ENCODE results near the gene C14orf180. TPM values are rescaled to one million over a fixed set of nuclear protein-coding genes. Genes with fewer than 3 reads are reported as not detected.

The C14orf180 gene
- total RNA-seq, 1 experiment from 2014 or later = not detected

GRCh38 chr14:104637546-104638003 is 58.0 kb downstream of the C14orf180 start:
- Histone ChIP-seq H3K27ac (ENCODE audit: insufficient read length, low read depth, low read length) (no peak overlapping the region), H3K79me1 (ENCODE audit: insufficient read depth, low read depth, low read length, poor library complexity, severe bottlenecking) (no peaks in the 10 kb centered on the region), H3K14ac (ENCODE audit: insufficient read depth, low read length) (no peak overlapping the region), H4K5ac (ENCODE audit: insufficient read length, low read depth, low read length) (no peak overlapping the region), H3K79me2 (ENCODE audit: insufficient read depth, low read length) (no peaks in the 10 kb centered on the region), H3K27me3 (ENCODE audit: insufficient read depth, low read length) (no peaks in the 10 kb centered on the region), H3K23ac (ENCODE audit: insufficient read length, low read depth, low read length) (no peak overlapping the region), H3K23me2 (ENCODE audit: insufficient read length, low read depth, low read length, poor library complexity, severe bottlenecking) (no peaks in the 10 kb centered on the region), H2AFZ (ENCODE audit: low read length) (no peak overlapping the region), H2AK5ac (ENCODE audit: insufficient read length, low read length) (no peak overlapping the region), H3K18ac (ENCODE audit: insufficient read length, low read depth, low read length) (no peak overlapping the region), H2BK5ac (ENCODE audit: insufficient read length, low read length) (no peak overlapping the region), H2BK12ac (ENCODE audit: insufficient read length, low read depth, low read length) (no peak overlapping the region), H3K56ac (ENCODE audit: insufficient read length, low read depth, low read length) (no peak overlapping the region), H3K9ac (ENCODE audit: extremely low read depth, insufficient read length, low read length) (no peak overlapping the region), H3K4me1 (ENCODE audit: insufficient read depth, low read length) (no peaks in the 10 kb centered on the region), H4K91ac (ENCODE audit: insufficient read length, low read depth, low read length) (no peak overlapping the region), H4K20me1 (ENCODE audit: control insufficient read depth, insufficient read depth, insufficient read length) (no peaks in the 10 kb centered on the region), H2BK20ac (ENCODE audit: low read depth, low read length, poor library complexity, severe bottlenecking) (no peak overlapping the region), H2BK15ac (ENCODE audit: low read depth, low read length) (no peak overlapping the region), H2BK120ac (ENCODE audit: low read depth, low read length, poor library complexity, severe bottlenecking) (no peak overlapping the region), H3K9me3 (ENCODE audit: control insufficient read depth, low read depth, low read length) (no peaks in the 10 kb centered on the region), H3K4me2 (ENCODE audit: insufficient read depth, insufficient read length, low read length) (no peak overlapping the region), H4K8ac (replicated peaks; ENCODE audit: insufficient read length, low read depth, low read length) (no peak overlapping the region), H3T11ph (ENCODE audit: low read length) (no peak overlapping the region), H3K4ac (ENCODE audit: low read depth, low read length) (no peak overlapping the region)
- H3K4me3 Mint-ChIP-seq = no peak overlapping the region
- H3K27ac Mint-ChIP-seq = no peak overlapping the region
- H3K36me3 Mint-ChIP-seq (ENCODE audit: insufficient read depth in 1 of 3, low read depth in 3 of 3) = no peaks in the 10 kb centered on the region
- no CpG with 5 or more reads among the region's 5 CpGs for WGBS (ENCODE audit: extremely low coverage, insufficient read length, low lambda C conversion rate)
- TF ChIP-seq CTCF (conservative IDR thresholded peaks at IDR 0.05) = no peak
- peaks cover 0 to 8% of the 10 kb centered on the region in 2 experiments; a peak in 2 of 4 replicates for H3K4me1 Mint-ChIP-seq
- H3K9me3 Mint-ChIP-seq = no peaks in the 10 kb centered on the region
- DNase-seq = no peak
- H3K27me3 Mint-ChIP-seq (ENCODE audit: low read depth) = peaks cover 18% of the 10 kb centered on the region

All from H9 (cell line).